K562 (cell line): Measurements from ENCODE around the gene PHACTR3. TPM values are rescaled to one million over a fixed set of nuclear protein-coding genes. Genes with fewer than 3 reads are reported as not detected.
A peak's percentile ranks its signal among the peaks of the same experiment; 100 is the strongest.

Experiments
- ATAC-seq: fragments of 200-7000 bp; cut with Tn5 transposase; 3 replicates; pipeline ENCODE4 v1.9.1; 2020; ENCODE audit warnings: moderate library complexity
- BruUV-seq: library from RNA; stranded (reverse); fragments of 400-500 nt; replicated peaks from 2 replicates; lab custom pipeline; 2021; lab: Mats Ljungman, UMichigan
- CTCF ChIA-PET: fragments of 300-600 bp; formaldehyde crosslinking; extraction: SDS; loops from one replicate; lab custom pipeline; 2021; ENCODE audit warnings: low intra/inter-chr PET ratio; lab: Yijun Ruan, JAX
- POLR2A ChIA-PET: fragments of 300-600, 350-650 bp; sonication (Branson Sonifier 250); formaldehyde crosslinking; extraction: SDS; loops from one replicate; lab custom pipeline; 2021; ENCODE audit warnings: antibody characterized with exemption, inconsistent platforms; lab: Yijun Ruan, JAX
- DNase-seq, 4 experiments: peaks; one replicate each; pipeline versions ENCODE4 v3.0.0 to v3.0.0-alpha.2; 2011 to 2018; ENCODE audit warnings: low spot score in 3 of 4, mixed read lengths in 3 of 4; ENCODE audit errors: extremely low read depth in 1 of 4
- FAIRE-seq: peaks from 2 replicates; lab custom pipeline; 2011; peaks lifted over from hg19 to GRCh38; lab: Jason Lieb, UNC
- H2AFZ ChIP-seq: 2 replicates; pipeline ENCODE4 v1.6.0; 2011; ENCODE audit warnings: low read depth, low read length, control low read depth, inconsistent platforms
- H3K27ac ChIP-seq: fragments of 200-600 bp; 3 replicates; pipeline ENCODE4 v1.8.0; 2011; ENCODE audit warnings: low read depth, mild to moderate bottlenecking, control low read depth, inconsistent platforms, low read length, moderate library complexity, mixed read lengths; ENCODE audit errors: extremely low read depth
- H3K27me3 ChIP-seq, 2 experiments: fragments of 300-600 bp in 1 of 2; 2 replicates in 1 of 2; 3 replicates in 1 of 2; pipeline versions ENCODE4 v1.6.0 to v1.8.0; 2011; ENCODE audit warnings: inconsistent platforms in 2 of 2, low read length in 2 of 2, mild to moderate bottlenecking in 1 of 2, mixed read lengths in 1 of 2, moderate library complexity in 1 of 2; ENCODE audit not compliant: control insufficient read depth in 2 of 2, insufficient read depth in 2 of 2
- H3K36me3 ChIP-seq: fragments of 300-600 bp; 3 replicates; pipeline ENCODE4 v1.8.0; 2011; ENCODE audit warnings: mild to moderate bottlenecking, low read length, inconsistent platforms; ENCODE audit not compliant: control insufficient read depth, insufficient read depth
- H3K4me1 ChIP-seq, 2 experiments: fragments of 200-600 bp in 1 of 2; replicated peaks in 1 of 2; 2 replicates in 1 of 2; 3 replicates in 1 of 2; pipeline versions ENCODE4 v1.5.1 to v1.8.0; 2011; ENCODE audit warnings: inconsistent platforms in 2 of 2, low read length in 2 of 2, mild to moderate bottlenecking in 1 of 2, mixed read lengths in 1 of 2, moderate library complexity in 1 of 2; ENCODE audit not compliant: control insufficient read depth in 2 of 2, insufficient read depth in 2 of 2
- H3K4me2 ChIP-seq: 2 replicates; pipeline ENCODE4 v1.6.1; 2011; ENCODE audit warnings: low read length, control low read depth, inconsistent platforms, mixed read lengths; ENCODE audit not compliant: insufficient read depth
- H3K4me3 ChIP-seq: fragments of 200-600 bp; sonication (generic), shearing (Covaris generic); 2 replicates; pipeline ENCODE4 v1.5.1; 2016; ENCODE audit warnings: control low read depth, inconsistent platforms
- H3K79me2 ChIP-seq: fragments of 200-600 bp; 3 replicates; pipeline ENCODE4 v1.8.0; 2011; ENCODE audit warnings: low read length, inconsistent platforms; ENCODE audit not compliant: control insufficient read depth, insufficient read depth
- H3K9ac ChIP-seq, 2 experiments: 2 replicates each; pipeline versions ENCODE4 v1.6.0 to v1.6.1; 2011; ENCODE audit warnings: low read depth in 2 of 2, low read length in 2 of 2, control low read depth in 1 of 2, inconsistent platforms in 1 of 2, mild to moderate bottlenecking in 1 of 2, mixed read lengths in 1 of 2; ENCODE audit not compliant: insufficient read depth in 1 of 2
- H3K9me1 ChIP-seq: one replicate; pipeline ENCODE4 v1.6.0; 2011; ENCODE audit warnings: inconsistent platforms, mild to moderate bottlenecking, low read length, moderate library complexity; ENCODE audit not compliant: control insufficient read depth, insufficient read depth
- H3K9me3 ChIP-seq: replicated peaks from 2 replicates; pipeline ENCODE4 v1.5.1; 2011; ENCODE audit warnings: low read depth, low read length, inconsistent platforms; ENCODE audit not compliant: control insufficient read depth, insufficient read depth
- H4K20me1 ChIP-seq: replicated peaks from 2 replicates; pipeline ENCODE4 v1.6.1; 2011; ENCODE audit warnings: low read length, inconsistent platforms, mixed read lengths; ENCODE audit not compliant: control insufficient read depth, insufficient read depth
- ESRRB ChIP-seq: fragments of 250-450 bp; sonication (Bioruptor Pico); IDR thresholded peaks from 2 replicates; pipeline ENCODE4 v1.5.0; 2020; ENCODE audit warnings: mild to moderate bottlenecking, moderate library complexity, borderline replicate concordance
- RFX1 ChIP-seq: fragments of 450-650 bp; IDR thresholded peaks from 2 replicates; pipeline ENCODE4 v1.6.1; 2016; ENCODE audit warnings: mild to moderate bottlenecking, moderate library complexity
- ZSCAN32 ChIP-seq: fragments of 450-650 bp; formaldehyde crosslinking; IDR thresholded peaks from 2 replicates; pipeline ENCODE4 v1.4.0; 2020; ENCODE audit warnings: mild to moderate bottlenecking, moderate library complexity
- WGBS: fragments of 100-300 bp; shearing (Covaris generic); methylation state at CpG from one replicate; pipeline ENCODE4 v1.1.6; 2016; ENCODE audit warnings: low coverage, mixed read lengths; ENCODE audit not compliant: insufficient coverage; ENCODE audit errors: missing lambda C conversion rate; 5-methylcytosine and 5-hydroxymethylcytosine counted together
- in situ Hi-C: fragments of 300-500 bp; cut with MboI; formaldehyde crosslinking; loops from 4 replicates; pipeline ENCODE4 v1.15.0; 2018; ENCODE audit warnings: inconsistent platforms, mixed read lengths
- intact Hi-C: fragments of 100-400 bp; cut with micrococcal nuclease; formaldehyde crosslinking; loops from 2 replicates; pipeline ENCODE4 v1.14.2; 2022
- polyA plus RNA-seq, 8 experiments: library from polyadenylated mRNA; depleted of rRNA in 4 of 8; stranded (reverse) in 5 of 8; unstranded in 3 of 8; fragments of >200 nt; fragmentation: Nextera tagmentation in 2 of 8; fragmentation: Illumina TruSeq in 1 of 8; extraction: Ambion mirVana in 2 of 8; extraction: Trizol in 1 of 8; gene quantifications; 2 replicates each; pipeline versions ENCODE4 v1.2.1 to v1.2.3, GENCODE V29; 2011 to 2014; ENCODE audit warnings: inconsistent platforms in 1 of 8, missing spikeins in 1 of 8
- total RNA-seq, 7 experiments: library from RNA; depleted of rRNA in 6 of 7; stranded (reverse); fragments of >200 nt in 6 of 7; fragmentation: Illumina TruSeq in 2 of 7; extraction: Trizol in 2 of 7; gene quantifications; 2 replicates each; pipeline versions ENCODE4 v1.2.1 to v1.2.3, GENCODE V29; 2011 to 2021; ENCODE audit warnings: low replicate concordance in 1 of 7

Gene PHACTR3
- total and polyA plus RNA-seq, 9 of the 15 experiments (the other 6 are each of a cell fraction or from before 2014, with no cell fraction given) = not detected

- no TSS peak for BruUV-seq
- H4K20me1 ChIP-seq = 0 out of 2 replicates have a peak, but pooled peaks cover 4% of the 10 kb centered on the region
- H3K36me3 ChIP-seq = no peaks in the 10 kb centered on the region
- no peak overlapping the region for H3K9ac ChIP-seq
- H3K9me1 ChIP-seq = no peaks in the 10 kb centered on the region
- no peak overlapping the region for H2AFZ ChIP-seq
- CTCF ChIA-PET = no interaction called here
- no peak overlapping the region for H3K4me3 ChIP-seq
- in situ Hi-C loops = no loop called here
- under 1% methylated on average over 10 of the region's 10 CpGs for WGBS
- POLR2A ChIA-PET = no interaction called here
- no peak overlapping the region for H3K27ac ChIP-seq
- no peak for TF ChIP-seq ZSCAN32
- FAIRE-seq = no peak
- H3K27me3 ChIP-seq = peaks cover 0 to 5% of the 10 kb centered on the region in 2 experiments; a peak in 2 of 5 replicates
- H3K4me1 ChIP-seq = no peaks in the 10 kb centered on the region
- DNase-seq = no peak
- intact Hi-C loops = no loop called here
- no peak for ATAC-seq
- no peaks in the 10 kb centered on the region for H3K79me2 ChIP-seq
- no peaks in the 10 kb centered on the region for H3K9me3 ChIP-seq
- H3K4me2 ChIP-seq = no peak overlapping the region
Observed at GRCh38 chr20:59779656-59780380, 175.5 kb downstream of the PHACTR3 start.

- no peaks in the 10 kb centered on the region for H3K9me1 ChIP-seq
- 0 out of 2 replicates have a peak, but pooled peaks cover 4% of the 10 kb centered on the region for H4K20me1 ChIP-seq
- WGBS = 3% methylated on average over 12 of the region's 12 CpGs
- H3K36me3 ChIP-seq = no peaks in the 10 kb centered on the region
- ChIA-PET POLR2A (interaction anchor here (0.8 kb wide), 1 partner anchor 13 kb away, joined by 3 read pairs; no protein-coding TSS in a partner anchor), CTCF (no interaction called here)
- H3K4me3 ChIP-seq = no peak overlapping the region
- no peak overlapping the region for H3K27ac ChIP-seq
- no peak for FAIRE-seq
- H3K4me2 ChIP-seq = no peak overlapping the region
- no peaks in the 10 kb centered on the region for H3K9me3 ChIP-seq
- no peaks in the 10 kb centered on the region; a peak in 2 of 5 replicates for H3K27me3 ChIP-seq
- no peak overlapping the region for H3K9ac ChIP-seq
- no TSS peak for BruUV-seq
- intact Hi-C loops (no loop called here), in situ Hi-C loops (no loop called here)
- no peak for DNase-seq
- peak; percentile 47 for TF ChIP-seq RFX1
- no peak for TF ChIP-seq ESRRB (CRISPR knock-in tag)
- ATAC-seq = no peak
- no peak overlapping the region for H2AFZ ChIP-seq
- no peaks in the 10 kb centered on the region for H3K79me2 ChIP-seq
- H3K4me1 ChIP-seq = no peaks in the 10 kb centered on the region
Observed at GRCh38 chr20:59780494-59781185, 176.3 kb downstream of the PHACTR3 start.
